Stimulated activated CD8-positive, alpha-beta memory T cell treated with anti-CD3 and anti-CD28 coated beads, Interleukin-4, amount 100 ng/mL, for 1 hour (primary cell): Measurements from ENCODE around the gene DNAH9.
"Not testable (repeated sequence)": the region's sequence is repeated elsewhere in the genome, so short reads cannot be mapped to it uniquely, and the experiment has no call there.

Experiments used
- DNase-seq, 2 donors: peaks; one replicate each; pipeline ENCODE4 v3.0.0-alpha.2; 2020; ENCODE audit warnings: low read depth in 2 of 2, low spot score in 1 of 2

The DNAH9 gene

GRCh38 chr17:11899537-11899942 is 301.3 kb downstream of the DNAH9 start:
- no peak for DNase-seq

- no peak for DNase-seq
Measured at GRCh38 chr17:11900041-11900476, 301.8 kb downstream of the DNAH9 start.

GRCh38 chr17:11900655-11901054 is 302.4 kb downstream of the DNAH9 start:
- DNase-seq = no peak

GRCh38 chr17:11901931-11902330 is 303.7 kb downstream of the DNAH9 start:
- no peak for DNase-seq

DNA sequence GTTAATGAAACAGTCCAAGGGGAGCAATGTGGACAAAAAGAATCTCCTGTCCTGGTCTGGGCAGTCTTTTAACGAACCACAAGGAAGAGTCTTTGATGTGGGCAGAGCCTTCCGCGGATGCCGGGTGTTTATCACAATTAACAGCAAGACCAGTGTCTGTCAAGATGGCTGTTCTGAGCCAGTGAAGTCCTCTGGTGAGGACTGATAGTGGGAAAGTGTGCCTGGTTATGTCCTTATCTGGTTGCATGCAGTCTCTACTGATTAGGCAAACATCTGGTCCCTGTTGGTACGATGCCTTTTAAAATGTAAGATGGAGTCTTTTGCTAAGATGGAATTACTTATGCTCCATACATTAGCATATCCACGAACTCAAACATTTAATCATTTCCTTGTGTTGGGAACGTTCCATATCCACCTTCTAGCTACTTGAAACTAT is 310.5 kb downstream of the DNAH9 start:
- no peak for DNase-seq

DNA sequence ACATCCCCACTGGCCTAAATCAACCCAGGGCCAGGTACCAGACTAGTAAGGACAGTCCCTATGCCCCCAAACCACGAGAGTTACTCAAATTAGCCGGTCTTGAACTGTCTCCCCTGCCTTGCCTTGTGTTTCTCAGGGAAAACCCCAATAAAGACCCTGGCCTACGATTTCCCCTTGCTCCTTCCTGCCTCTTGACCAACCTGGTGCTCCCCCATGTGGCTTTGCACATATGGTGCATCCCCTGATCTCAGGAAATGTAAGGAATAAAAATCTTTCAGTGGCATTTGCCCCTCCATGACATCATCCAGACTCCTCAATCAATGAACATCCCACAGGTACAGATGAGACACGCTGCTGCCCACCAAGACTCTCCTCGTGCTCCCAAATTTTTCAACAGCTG is 311.1 kb downstream of the DNAH9 start:
- no peak for DNase-seq

GRCh38 chr17:11916091-11916490 is 317.8 kb downstream of the DNAH9 start:
- no peak for DNase-seq

- no peak for DNase-seq
Measured at GRCh38 chr17:11917415-11917814, 319.1 kb downstream of the DNAH9 start.

- DNase-seq = no peak
Measured at GRCh38 chr17:11921296-11921695, 323.0 kb downstream of the DNAH9 start.

DNA sequence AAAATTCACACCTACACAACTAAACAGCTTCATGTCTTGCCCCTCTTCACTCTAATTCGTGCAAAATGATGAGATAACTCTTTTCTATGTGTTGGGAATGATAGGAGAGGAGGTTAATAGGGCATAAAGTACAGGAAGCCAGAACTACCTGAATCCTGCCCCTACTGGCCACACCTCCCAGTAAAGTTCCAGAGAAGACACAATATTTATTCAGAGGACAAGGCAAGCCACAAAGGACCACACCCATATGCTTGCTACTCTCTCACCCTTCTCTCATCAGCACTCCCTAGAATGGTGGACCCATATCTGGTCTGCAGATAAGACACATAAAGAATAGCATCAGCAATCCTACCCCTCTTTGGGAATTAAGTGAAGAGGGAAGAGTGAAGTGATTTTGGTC is 324.4 kb downstream of the DNAH9 start:
- DNase-seq = no peak

DNA sequence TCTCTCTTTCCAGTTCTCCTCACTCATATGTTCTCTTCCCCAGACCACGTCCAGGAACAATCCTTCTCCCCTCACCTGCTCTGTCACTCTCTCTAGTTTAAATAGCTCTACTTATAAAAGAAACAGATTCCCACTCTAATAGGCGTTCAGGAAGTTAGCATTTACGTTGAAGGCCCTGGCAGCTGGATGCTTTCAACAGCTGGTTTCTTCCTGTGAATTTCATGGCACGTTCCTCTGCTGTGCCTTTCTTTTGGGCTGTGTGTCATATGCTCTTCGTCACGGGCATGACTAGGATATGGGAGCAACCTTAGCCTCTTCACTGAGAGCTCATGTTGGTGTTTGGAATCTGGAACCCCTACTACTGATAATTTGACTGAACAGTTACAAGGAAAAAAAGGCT is 325.8 kb downstream of the DNAH9 start:
- DNase-seq = no peak

DNA sequence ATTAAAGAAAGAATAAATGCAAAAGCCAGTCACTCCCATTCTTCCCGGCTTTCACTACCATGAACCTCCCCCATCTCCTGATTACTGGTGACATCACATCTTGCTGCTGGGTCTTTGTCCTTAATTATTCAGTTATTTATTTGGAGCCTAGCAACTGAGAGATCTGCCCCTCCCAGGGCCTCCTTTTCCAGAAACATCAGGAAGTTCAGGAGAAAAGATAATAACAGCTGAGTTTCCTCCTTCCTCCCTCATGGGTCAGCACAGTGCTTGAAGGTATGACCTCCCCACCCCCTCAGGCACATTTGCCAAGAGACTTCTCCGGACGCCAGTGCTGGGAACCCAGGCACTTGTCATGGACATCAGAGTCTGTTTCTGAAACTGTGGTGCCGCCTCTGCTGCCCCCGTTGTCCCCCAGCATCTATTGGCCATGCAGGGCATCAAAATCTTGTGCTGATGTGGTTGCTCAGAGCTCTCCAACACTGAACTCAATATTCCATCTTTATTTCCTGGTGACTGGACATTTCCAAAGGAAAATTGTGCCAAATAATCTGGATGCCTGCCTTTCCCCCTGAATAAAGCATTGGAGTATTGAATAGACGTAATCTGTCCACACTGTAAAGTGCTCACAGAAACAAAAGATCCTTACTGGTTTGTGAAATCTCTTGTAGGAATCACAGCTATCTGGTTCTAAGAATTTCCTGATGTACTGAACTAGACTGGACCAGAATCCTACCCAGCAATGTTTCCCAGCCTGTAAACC is 327.2 kb downstream of the DNAH9 start:
- no peak for DNase-seq

DNA sequence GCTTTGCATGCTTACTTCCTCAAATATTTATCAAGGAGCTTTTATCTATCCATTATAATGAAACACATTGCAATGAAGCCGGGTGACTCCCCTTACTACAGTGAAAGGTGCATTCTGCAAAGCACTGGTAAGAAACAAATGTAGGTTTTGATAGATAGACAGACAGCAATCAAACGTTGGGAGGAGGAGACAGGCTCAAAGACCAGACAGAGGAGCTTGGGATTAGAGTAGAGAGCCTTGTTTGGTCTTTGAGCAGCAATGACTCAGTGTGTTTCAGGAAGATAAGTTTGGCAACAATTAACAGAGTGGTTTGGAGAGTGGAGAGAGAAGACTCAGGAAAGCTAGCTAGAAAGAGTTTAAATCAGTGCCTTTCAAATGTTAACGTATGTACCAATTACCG is 330.2 kb downstream of the DNAH9 start:
- no peak for DNase-seq

GRCh38 chr17:11932337-11932898 is 334.1 kb downstream of the DNAH9 start:
- DNase-seq = no peak

GRCh38 chr17:11935734-11936406 is 337.6 kb downstream of the DNAH9 start:
- DNase-seq = no peak

DNA sequence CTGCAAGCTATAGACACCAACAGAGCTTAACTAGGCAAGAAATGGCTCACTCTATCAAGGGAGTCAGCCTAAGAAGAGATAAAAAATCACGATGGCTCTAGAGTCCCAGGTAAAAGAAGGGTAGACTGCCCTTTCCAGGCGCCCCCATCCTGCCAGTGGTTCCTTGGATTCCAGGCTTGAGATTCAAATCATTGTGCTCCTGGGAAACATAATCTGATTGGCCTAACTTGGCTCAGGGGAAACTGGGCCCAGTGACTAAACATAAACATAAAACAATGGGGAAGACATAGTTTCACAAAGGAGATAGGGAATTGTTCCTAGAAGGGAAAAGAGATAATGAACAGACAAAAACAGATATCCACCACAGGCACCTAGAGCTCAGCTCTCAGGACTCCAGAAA is 342.6 kb downstream of the DNAH9 start:
- no peak for DNase-seq

DNA sequence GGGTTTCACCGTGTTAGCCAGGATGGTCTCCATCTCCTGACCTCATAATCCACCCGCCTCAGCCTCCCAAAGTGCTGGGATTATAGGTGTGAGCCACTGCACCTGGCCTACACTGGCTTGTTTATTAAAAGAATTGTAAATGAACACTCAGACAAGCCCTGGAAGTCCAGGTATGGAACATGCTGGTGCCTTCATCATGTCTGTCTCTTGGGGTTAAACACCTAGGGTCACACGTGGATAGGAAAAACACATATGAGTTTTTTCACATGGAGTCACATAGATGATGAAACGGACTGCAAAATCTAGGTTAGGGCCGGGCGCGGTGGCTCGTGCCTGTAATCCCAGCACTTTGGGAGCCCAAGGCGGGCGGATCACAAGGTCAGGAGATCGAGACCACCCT is 344.8 kb downstream of the DNAH9 start:
- DNase-seq = not testable (repeated sequence)

GRCh38 chr17:11943759-11944347 is 345.6 kb downstream of the DNAH9 start:
- DNase-seq = no peak

DNA sequence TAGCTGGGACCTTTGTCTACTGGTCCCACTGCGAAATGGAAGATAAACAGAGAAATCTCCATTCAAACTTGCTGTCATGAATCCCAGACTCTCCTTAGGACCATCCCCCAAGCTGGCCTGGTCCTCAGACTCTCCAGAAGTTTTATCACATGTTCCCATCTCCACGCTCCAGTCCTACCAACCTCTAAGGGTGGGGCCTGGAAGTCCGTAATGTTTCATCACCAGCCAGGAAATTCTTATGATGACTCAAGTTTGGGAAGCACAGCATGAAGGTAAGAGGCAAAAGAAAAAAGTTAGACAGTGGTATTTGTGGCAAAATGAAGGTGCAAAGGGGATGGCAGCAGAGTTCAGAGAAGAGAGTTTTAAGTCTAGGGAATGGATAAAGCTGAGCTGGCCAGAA is 346.3 kb downstream of the DNAH9 start:
- no peak for DNase-seq

- DNase-seq = no peak
Measured at GRCh38 chr17:11948789-11949188, 350.5 kb downstream of the DNAH9 start.

DNA sequence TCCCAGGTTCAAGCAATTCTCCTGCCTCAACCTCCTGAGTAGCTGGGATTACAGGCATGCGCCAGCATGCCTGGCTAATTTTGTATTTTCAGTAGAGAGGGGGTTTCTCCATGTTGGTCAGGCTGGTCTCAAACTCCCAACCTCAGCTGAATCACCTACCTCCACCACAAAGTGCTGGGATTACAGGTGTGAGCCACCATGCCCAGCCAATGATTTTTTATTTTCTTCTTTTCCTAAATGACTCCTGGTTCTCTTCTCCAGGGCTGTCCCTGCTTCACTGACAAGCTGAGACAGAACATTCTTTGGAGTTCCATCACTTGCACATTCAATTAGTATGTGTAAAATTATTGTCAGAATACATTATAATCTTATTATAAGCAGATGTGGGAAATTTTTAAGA is 351.3 kb downstream of the DNAH9 start:
- DNase-seq = not testable (repeated sequence)
